GM23338 (cell line): ENCODE data around the gene GALNT13. TPM values are rescaled to one million over a fixed set of nuclear protein-coding genes. Genes with fewer than 3 reads are reported as not detected.

Experiments used
- ATAC-seq: fragments of 200-7000 bp; cut with Tn5 transposase; 3 replicates; pipeline ENCODE4 v1.9.1; 2020
- DNase-seq: peaks from one replicate; pipeline ENCODE4 v3.0.0-alpha.2; 2015; ENCODE audit warnings: low spot score
- H2AFZ ChIP-seq: fragments of 200-600 bp; sonication (generic); 2 replicates; pipeline ENCODE4 v1.8.0; 2016; ENCODE audit warnings: antibody characterized with exemption, mild to moderate bottlenecking, moderate library complexity
- H3F3A ChIP-seq: fragments of 200-600 bp; sonication (generic); replicated peaks from 2 replicates; pipeline ENCODE4 v1.8.0; 2017; ENCODE audit warnings: antibody characterized with exemption, mixed run types, low read depth
- H3K27ac ChIP-seq: fragments of 200-600 bp; sonication (generic); 2 replicates; pipeline ENCODE4 v1.6.1; 2016; ENCODE audit warnings: low read depth
- H3K27me3 ChIP-seq: fragments of 200-600 bp; sonication (generic); 2 replicates; pipeline ENCODE4 v1.8.0; 2016; ENCODE audit warnings: mild to moderate bottlenecking, mixed run types, moderate library complexity; ENCODE audit not compliant: insufficient read depth
- H3K36me3 ChIP-seq: fragments of 200-600 bp; sonication (generic); 2 replicates; pipeline ENCODE4 v1.8.0; 2016; ENCODE audit warnings: mild to moderate bottlenecking; ENCODE audit not compliant: insufficient read depth
- H3K4me1 ChIP-seq: fragments of 200-600 bp; sonication (generic); 2 replicates; pipeline ENCODE4 v1.8.0; 2016; ENCODE audit warnings: mild to moderate bottlenecking, moderate library complexity; ENCODE audit not compliant: insufficient read depth
- H3K4me2 ChIP-seq: fragments of 200-600 bp; sonication (generic); 2 replicates; pipeline ENCODE4 v1.7.1; 2017; ENCODE audit warnings: mixed run types
- H3K4me3 ChIP-seq: fragments of 200-600 bp; sonication (generic); 2 replicates; pipeline ENCODE4 v1.6.1; 2016; ENCODE audit warnings: mixed run types
- H3K79me2 ChIP-seq: fragments of 200-600 bp; sonication (generic); replicated peaks from 2 replicates; pipeline ENCODE4 v1.8.0; 2017; ENCODE audit warnings: mild to moderate bottlenecking; ENCODE audit not compliant: insufficient read depth
- H3K9me2 ChIP-seq: fragments of 200-600 bp; sonication (generic); 2 replicates; pipeline ENCODE4 v1.8.0; 2017; ENCODE audit not compliant: insufficient read depth
- H4K20me1 ChIP-seq: fragments of 200-600 bp; sonication (generic); replicated peaks from 2 replicates; pipeline ENCODE4 v1.8.0; 2017; ENCODE audit warnings: mild to moderate bottlenecking; ENCODE audit not compliant: insufficient read depth
- H3K27ac Mint-ChIP-seq: 2 replicates; pipeline ENCODE4 v1.8.0; 2020; ENCODE audit warnings: inconsistent platforms, mild to moderate bottlenecking, moderate library complexity, mixed read lengths
- H3K27me3 Mint-ChIP-seq: 3 replicates; pipeline ENCODE4 v1.8.0; 2022; ENCODE audit warnings: low read depth, mild to moderate bottlenecking, moderate library complexity, mixed read lengths, inconsistent platforms; ENCODE audit not compliant: insufficient read depth, poor library complexity
- H3K36me3 Mint-ChIP-seq: 3 replicates; pipeline ENCODE4 v1.8.0; 2021; ENCODE audit warnings: low read depth, mild to moderate bottlenecking, inconsistent platforms, moderate library complexity, mixed read lengths
- H3K4me1 Mint-ChIP-seq: 3 replicates; pipeline ENCODE4 v1.8.0; 2020; ENCODE audit warnings: mild to moderate bottlenecking, inconsistent platforms, mixed read lengths
- H3K4me3 Mint-ChIP-seq: 3 replicates; pipeline ENCODE4 v1.8.0; 2021; ENCODE audit warnings: moderate library complexity, mild to moderate bottlenecking, inconsistent platforms, mixed read lengths
- H3K9me3 Mint-ChIP-seq: 3 replicates; pipeline ENCODE4 v1.8.0; 2020; ENCODE audit warnings: moderate library complexity, mild to moderate bottlenecking, inconsistent platforms, mixed read lengths
- CREB1 ChIP-seq: fragments of 250-450 bp; sonication (Bioruptor Pico); IDR thresholded peaks from 2 replicates; pipeline ENCODE4 v1.5.0; 2020; ENCODE audit warnings: low read depth, mild to moderate bottlenecking, moderate library complexity
- EZH2 ChIP-seq: fragments of 200-600 bp; sonication (generic); IDR thresholded peaks from one replicate; pipeline ENCODE4 v1.8.0; 2017; ENCODE audit warnings: antibody characterized with exemption, mild to moderate bottlenecking, low read depth; ENCODE audit not compliant: unreplicated experiment
- NANOG ChIP-seq: IDR thresholded peaks from 2 replicates; pipeline ENCODE4 v1.6.1; 2016; ENCODE audit warnings: antibody characterized with exemption, borderline replicate concordance
- POLR2AphosphoS5 ChIP-seq: IDR thresholded peaks from 2 replicates; pipeline ENCODE4 v1.6.1; 2016; ENCODE audit warnings: antibody characterized with exemption, low read depth
- REST ChIP-seq: IDR thresholded peaks from one replicate; pipeline ENCODE4 v1.6.1; 2018; ENCODE audit warnings: antibody characterized with exemption; ENCODE audit not compliant: unreplicated experiment
- polyA plus RNA-seq: library from polyadenylated mRNA; unstranded; fragments of >200 nt; fragmentation: Nextera tagmentation; extraction: Ambion mirVana; gene quantifications from 2 replicates; pipeline ENCODE4 v1.2.1, GENCODE V29; 2016
- total RNA-seq: library from RNA; depleted of rRNA; stranded (reverse); fragments of >200 nt; shearing (Covaris generic); gene quantifications from 2 replicates; pipeline ENCODE4 v1.2.3, GENCODE V29; 2014
- TF ChIP-seq, protein P1 (sequence below): fragments of 250-450 bp; sonication (Bioruptor Pico); IDR thresholded peaks from 2 replicates; pipeline ENCODE4 v1.5.0; 2020; ENCODE audit warnings: mild to moderate bottlenecking, moderate library complexity

Gene GALNT13
- total and polyA plus RNA-seq, 2 experiments from 2014 or later, result 3.5 to 5.2 TPM

DNA sequence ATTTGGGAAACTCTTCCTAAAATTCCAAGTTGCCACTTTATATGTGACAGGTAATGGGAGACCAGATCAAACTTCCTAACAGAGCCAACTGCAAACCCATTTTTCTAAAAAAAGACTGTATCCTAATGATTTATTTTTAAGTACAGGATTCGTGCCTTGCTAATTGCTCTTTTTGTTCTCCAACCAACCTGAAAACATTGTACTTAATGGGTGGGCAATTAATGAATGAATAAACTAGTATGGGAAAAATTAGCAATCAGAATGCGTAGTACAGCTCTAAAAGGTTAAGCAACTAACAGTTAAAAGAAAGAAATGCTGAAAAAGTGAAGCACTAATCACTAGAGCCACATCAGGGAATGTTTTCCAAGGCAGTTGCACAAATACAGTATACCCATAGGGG, 609.6 kb downstream of the GALNT13 start:
- Histone ChIP-seq H3K36me3 (no peaks in the 10 kb centered on the region), H3K9me2 (no peaks in the 10 kb centered on the region), H3K79me2 (no peaks in the 10 kb centered on the region), H2AFZ (no peak overlapping the region), H3K27me3 (no peaks in the 10 kb centered on the region), H3K4me3 (no peak overlapping the region), H3F3A (no peaks in the 10 kb centered on the region), H3K4me2 (peak overlapping the region; percentile 34), H3K4me1 (peaks cover 40% of the 10 kb centered on the region), H4K20me1 (no peaks in the 10 kb centered on the region), H3K27ac (no peak overlapping the region)
- H3K4me1 Mint-ChIP-seq, result peaks cover 45% of the 10 kb centered on the region
- TF ChIP-seq REST (no peak), EZH2 (no peak), CREB1 (CRISPR knock-in tag) (no peak), POLR2AphosphoS5 (no peak), NANOG (0 out of 2 replicates have a peak, but pooled peaks have one; percentile 26)
- TF ChIP-seq, protein P1, sequence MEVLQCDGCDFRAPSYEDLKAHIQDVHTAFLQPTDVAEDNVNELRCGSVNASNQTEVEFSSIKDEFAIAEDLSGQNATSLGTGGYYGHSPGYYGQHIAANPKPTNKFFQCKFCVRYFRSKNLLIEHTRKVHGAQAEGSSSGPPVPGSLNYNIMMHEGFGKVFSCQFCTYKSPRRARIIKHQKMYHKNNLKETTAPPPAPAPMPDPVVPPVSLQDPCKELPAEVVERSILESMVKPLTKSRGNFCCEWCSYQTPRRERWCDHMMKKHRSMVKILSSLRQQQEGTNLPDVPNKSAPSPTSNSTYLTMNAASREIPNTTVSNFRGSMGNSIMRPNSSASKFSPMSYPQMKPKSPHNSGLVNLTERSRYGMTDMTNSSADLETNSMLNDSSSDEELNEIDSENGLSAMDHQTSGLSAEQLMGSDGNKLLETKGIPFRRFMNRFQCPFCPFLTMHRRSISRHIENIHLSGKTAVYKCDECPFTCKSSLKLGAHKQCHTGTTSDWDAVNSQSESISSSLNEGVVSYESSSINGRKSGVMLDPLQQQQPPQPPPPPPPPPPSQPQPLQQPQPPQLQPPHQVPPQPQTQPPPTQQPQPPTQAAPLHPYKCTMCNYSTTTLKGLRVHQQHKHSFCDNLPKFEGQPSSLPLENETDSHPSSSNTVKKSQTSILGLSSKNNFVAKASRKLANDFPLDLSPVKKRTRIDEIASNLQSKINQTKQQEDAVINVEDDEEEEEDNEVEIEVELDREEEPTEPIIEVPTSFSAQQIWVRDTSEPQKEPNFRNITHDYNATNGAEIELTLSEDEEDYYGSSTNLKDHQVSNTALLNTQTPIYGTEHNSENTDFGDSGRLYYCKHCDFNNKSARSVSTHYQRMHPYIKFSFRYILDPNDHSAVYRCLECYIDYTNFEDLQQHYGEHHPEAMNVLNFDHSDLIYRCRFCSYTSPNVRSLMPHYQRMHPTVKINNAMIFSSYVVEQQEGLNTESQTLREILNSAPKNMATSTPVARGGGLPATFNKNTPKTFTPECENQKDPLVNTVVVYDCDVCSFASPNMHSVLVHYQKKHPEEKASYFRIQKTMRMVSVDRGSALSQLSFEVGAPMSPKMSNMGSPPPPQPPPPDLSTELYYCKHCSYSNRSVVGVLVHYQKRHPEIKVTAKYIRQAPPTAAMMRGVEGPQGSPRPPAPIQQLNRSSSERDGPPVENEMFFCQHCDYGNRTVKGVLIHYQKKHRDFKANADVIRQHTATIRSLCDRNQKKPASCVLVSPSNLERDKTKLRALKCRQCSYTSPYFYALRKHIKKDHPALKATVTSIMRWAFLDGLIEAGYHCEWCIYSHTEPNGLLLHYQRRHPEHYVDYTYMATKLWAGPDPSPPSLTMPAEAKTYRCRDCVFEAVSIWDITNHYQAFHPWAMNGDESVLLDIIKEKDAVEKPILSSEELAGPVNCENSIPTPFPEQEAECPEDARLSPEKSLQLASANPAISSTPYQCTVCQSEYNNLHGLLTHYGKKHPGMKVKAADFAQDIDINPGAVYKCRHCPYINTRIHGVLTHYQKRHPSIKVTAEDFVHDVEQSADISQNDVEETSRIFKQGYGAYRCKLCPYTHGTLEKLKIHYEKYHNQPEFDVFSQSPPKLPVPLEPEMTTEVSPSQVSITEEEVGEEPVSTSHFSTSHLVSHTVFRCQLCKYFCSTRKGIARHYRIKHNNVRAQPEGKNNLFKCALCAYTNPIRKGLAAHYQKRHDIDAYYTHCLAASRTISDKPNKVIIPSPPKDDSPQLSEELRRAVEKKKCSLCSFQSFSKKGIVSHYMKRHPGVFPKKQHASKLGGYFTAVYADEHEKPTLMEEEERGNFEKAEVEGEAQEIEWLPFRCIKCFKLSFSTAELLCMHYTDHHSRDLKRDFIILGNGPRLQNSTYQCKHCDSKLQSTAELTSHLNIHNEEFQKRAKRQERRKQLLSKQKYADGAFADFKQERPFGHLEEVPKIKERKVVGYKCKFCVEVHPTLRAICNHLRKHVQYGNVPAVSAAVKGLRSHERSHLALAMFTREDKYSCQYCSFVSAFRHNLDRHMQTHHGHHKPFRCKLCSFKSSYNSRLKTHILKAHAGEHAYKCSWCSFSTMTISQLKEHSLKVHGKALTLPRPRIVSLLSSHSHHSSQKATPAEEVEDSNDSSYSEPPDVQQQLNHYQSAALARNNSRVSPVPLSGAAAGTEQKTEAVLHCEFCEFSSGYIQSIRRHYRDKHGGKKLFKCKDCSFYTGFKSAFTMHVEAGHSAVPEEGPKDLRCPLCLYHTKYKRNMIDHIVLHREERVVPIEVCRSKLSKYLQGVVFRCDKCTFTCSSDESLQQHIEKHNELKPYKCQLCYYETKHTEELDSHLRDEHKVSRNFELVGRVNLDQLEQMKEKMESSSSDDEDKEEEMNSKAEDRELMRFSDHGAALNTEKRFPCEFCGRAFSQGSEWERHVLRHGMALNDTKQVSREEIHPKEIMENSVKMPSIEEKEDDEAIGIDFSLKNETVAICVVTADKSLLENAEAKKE (CRISPR knock-in tag), result no peak
- H3K36me3 Mint-ChIP-seq, result no peaks in the 10 kb centered on the region
- H3K27me3 Mint-ChIP-seq, result no peaks in the 10 kb centered on the region
- no peak overlapping the region for H3K4me3 Mint-ChIP-seq
- H3K9me3 Mint-ChIP-seq, result peaks cover 2% of the 10 kb centered on the region; the same call in 2 of the 3 replicates
- DNase-seq (no peak), ATAC-seq (no peak)
- H3K27ac Mint-ChIP-seq, result peak overlapping the region; percentile 12; the same call in 1 of the 2 replicates
